ENCODE results near the gene TMEFF1. TPM values are rescaled to one million over a fixed set of nuclear protein-coding genes. Genes with fewer than 3 reads are reported as not detected.
"Not testable (repeated sequence)": the region's sequence is repeated elsewhere in the genome, so short reads cannot be mapped to it uniquely, and the experiment has no call there.

Gene TMEFF1
- total and polyA plus RNA-seq, 4 donors, result 13.1 to 18.0 (median 15.7) TPM

DNA sequence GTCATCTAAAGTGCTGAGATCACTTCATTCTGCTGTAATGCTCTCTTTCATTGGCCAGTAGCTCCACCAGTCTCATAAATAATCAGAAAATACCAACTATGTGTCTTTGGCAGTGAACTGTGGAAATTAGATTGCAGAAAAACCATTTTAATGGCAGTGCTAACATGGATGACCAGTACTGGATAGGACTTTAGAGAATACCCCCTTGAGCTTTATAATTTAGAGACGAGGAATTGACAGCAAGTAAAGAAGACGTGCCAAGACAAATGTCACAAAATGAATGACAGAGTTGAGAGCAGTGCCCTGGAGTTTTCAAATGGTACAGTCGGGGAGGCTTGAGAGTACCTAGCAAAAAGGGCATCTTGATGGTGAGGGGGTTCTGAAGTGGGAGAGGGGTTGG is 40.2 kb upstream of the TMEFF1 start:
- no peak overlapping the region for H3K27ac ChIP-seq (ENCODE audit: low read depth, low read length)
- no peak for DNase-seq (ENCODE audit: low read depth in 4 of 6, low spot score in 6 of 6)
- no peak overlapping the region for H3K4me3 ChIP-seq (ENCODE audit: low read depth, low read length)
- no peaks in the 10 kb centered on the region for H3K36me3 ChIP-seq (ENCODE audit: control insufficient read depth, insufficient read depth, low read length)
- no peaks in the 10 kb centered on the region for H3K27me3 ChIP-seq (ENCODE audit: control insufficient read depth, insufficient read depth, low read length)
- H3K4me1 ChIP-seq (ENCODE audit: control insufficient read depth, insufficient read depth, low read length), result peaks cover 6% of the 10 kb centered on the region
- no peaks in the 10 kb centered on the region for H3K9me3 ChIP-seq (ENCODE audit: control insufficient read depth, insufficient read depth, low read length)
- WGBS (ENCODE audit: insufficient coverage), result 94% methylated on average over 3 of the region's 3 CpGs

DNA sequence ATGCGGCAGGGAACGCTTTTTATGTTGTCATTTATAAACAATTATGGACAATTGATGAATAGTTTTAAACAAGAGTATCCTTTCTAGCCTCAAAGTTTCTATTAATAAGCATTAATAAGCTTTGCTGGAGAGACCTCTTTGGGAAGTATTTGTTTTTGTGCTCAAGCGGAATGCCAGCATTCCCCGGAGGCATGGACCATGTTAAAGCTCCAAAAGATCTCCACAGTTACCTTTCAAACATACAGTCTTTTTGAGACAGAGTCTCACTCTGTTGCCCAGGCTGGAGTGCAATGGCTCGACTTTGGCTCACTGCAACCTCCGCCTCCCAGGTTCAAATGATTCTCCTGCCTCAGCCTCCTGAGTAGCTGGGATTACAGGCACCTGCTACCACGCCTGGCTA is 36.4 kb upstream of the TMEFF1 start:
- H3K4me1 ChIP-seq (ENCODE audit: control insufficient read depth, insufficient read depth, low read length), result no peaks in the 10 kb centered on the region
- H3K4me3 ChIP-seq (ENCODE audit: low read depth, low read length), result no peak overlapping the region
- no peaks in the 10 kb centered on the region for H3K9me3 ChIP-seq (ENCODE audit: control insufficient read depth, insufficient read depth, low read length)
- DNase-seq (ENCODE audit: low read depth in 4 of 6, low spot score in 6 of 6), result no peak
- 100% methylated on average over 2 of the region's 7 CpGs for WGBS (ENCODE audit: insufficient coverage)
- H3K27me3 ChIP-seq (ENCODE audit: control insufficient read depth, insufficient read depth, low read length), result no peaks in the 10 kb centered on the region
- no peaks in the 10 kb centered on the region for H3K36me3 ChIP-seq (ENCODE audit: control insufficient read depth, insufficient read depth, low read length)
- no peak overlapping the region for H3K27ac ChIP-seq (ENCODE audit: low read depth, low read length)

- WGBS (ENCODE audit: insufficient coverage), result no CpG with 5 or more reads among the region's 1 CpG
- no peaks in the 10 kb centered on the region for H3K9me3 ChIP-seq (ENCODE audit: control insufficient read depth, insufficient read depth, low read length)
- no peak overlapping the region for H3K27ac ChIP-seq (ENCODE audit: low read depth, low read length)
- no peak overlapping the region for H3K4me3 ChIP-seq (ENCODE audit: low read depth, low read length)
- H3K36me3 ChIP-seq (ENCODE audit: control insufficient read depth, insufficient read depth, low read length), result peaks cover 8% of the 10 kb centered on the region
- DNase-seq (ENCODE audit: low read depth in 4 of 6, low spot score in 6 of 6), result peak in 4 of 6 donors; percentile 30 to 83 (median 54)
- no peaks in the 10 kb centered on the region for H3K4me1 ChIP-seq (ENCODE audit: control insufficient read depth, insufficient read depth, low read length)
- H3K27me3 ChIP-seq (ENCODE audit: control insufficient read depth, insufficient read depth, low read length), result no peaks in the 10 kb centered on the region
Observed at GRCh38 chr9:100437860-100438805, 34.8 kb upstream of the TMEFF1 start.

- Histone ChIP-seq H3K4me1 (ENCODE audit: control insufficient read depth, insufficient read depth, low read length) (no peaks in the 10 kb centered on the region), H3K27ac (ENCODE audit: low read depth, low read length) (no peak overlapping the region), H3K9me3 (ENCODE audit: control insufficient read depth, insufficient read depth, low read length) (no peaks in the 10 kb centered on the region), H3K27me3 (ENCODE audit: control insufficient read depth, insufficient read depth, low read length) (no peaks in the 10 kb centered on the region), H3K36me3 (ENCODE audit: control insufficient read depth, insufficient read depth, low read length) (peaks cover 8% of the 10 kb centered on the region), H3K4me3 (ENCODE audit: low read depth, low read length) (no peak overlapping the region)
- no CpG with 5 or more reads among the region's 3 CpGs for WGBS (ENCODE audit: insufficient coverage)
- DNase-seq (ENCODE audit: low read depth in 4 of 6, low spot score in 6 of 6), result no peak
Observed at GRCh38 chr9:100440071-100440470, 32.9 kb upstream of the TMEFF1 start.

- H3K36me3 ChIP-seq (ENCODE audit: control insufficient read depth, insufficient read depth, low read length); H3K4me3 ChIP-seq (ENCODE audit: low read depth, low read length); H3K9me3 ChIP-seq (ENCODE audit: control insufficient read depth, insufficient read depth, low read length); H3K27ac ChIP-seq (ENCODE audit: low read depth, low read length); DNase-seq (ENCODE audit: low read depth in 4 of 6, low spot score in 6 of 6); H3K27me3 ChIP-seq (ENCODE audit: control insufficient read depth, insufficient read depth, low read length); H3K4me1 ChIP-seq (ENCODE audit: control insufficient read depth, insufficient read depth, low read length): not testable (repeated sequence)
- 86% methylated on average over 3 of the region's 5 CpGs for WGBS (ENCODE audit: insufficient coverage)
Observed at GRCh38 chr9:100440487-100440886, 32.5 kb upstream of the TMEFF1 start.

DNA sequence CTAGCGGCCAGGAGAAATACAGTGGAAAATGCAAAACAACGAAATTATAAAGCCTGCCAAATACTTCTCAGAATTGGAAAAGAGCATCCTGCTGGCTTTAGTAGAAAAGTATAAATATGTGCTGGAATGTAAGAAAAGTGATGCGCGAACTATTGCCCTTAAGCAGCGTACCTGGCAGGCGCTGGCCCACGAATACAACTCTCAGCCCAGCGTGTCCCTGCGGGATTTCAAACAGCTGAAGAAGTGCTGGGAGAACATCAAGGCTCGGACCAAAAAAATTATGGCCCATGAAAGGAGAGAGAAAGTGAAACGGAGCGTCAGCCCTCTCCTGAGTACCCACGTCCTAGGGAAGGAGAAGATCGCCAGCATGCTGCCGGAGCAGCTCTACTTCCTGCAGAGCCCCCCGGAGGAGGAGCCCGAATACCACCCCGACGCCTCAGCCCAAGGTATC is 31.0 kb upstream of the TMEFF1 start:
- DNase-seq (ENCODE audit: low read depth in 4 of 6, low spot score in 6 of 6), result no peak
- no peaks in the 10 kb centered on the region for H3K9me3 ChIP-seq (ENCODE audit: control insufficient read depth, insufficient read depth, low read length)
- H3K4me3 ChIP-seq (ENCODE audit: low read depth, low read length), result no peak overlapping the region
- WGBS (ENCODE audit: insufficient coverage), result 87% methylated on average over 13 of the region's 19 CpGs
- H3K27me3 ChIP-seq (ENCODE audit: control insufficient read depth, insufficient read depth, low read length), result no peaks in the 10 kb centered on the region
- H3K4me1 ChIP-seq (ENCODE audit: control insufficient read depth, insufficient read depth, low read length), result peaks cover 4% of the 10 kb centered on the region
- no peak overlapping the region for H3K27ac ChIP-seq (ENCODE audit: low read depth, low read length)
- peaks cover 8% of the 10 kb centered on the region for H3K36me3 ChIP-seq (ENCODE audit: control insufficient read depth, insufficient read depth, low read length)

- Histone ChIP-seq H3K36me3 (ENCODE audit: control insufficient read depth, insufficient read depth, low read length) (peaks cover 8% of the 10 kb centered on the region), H3K9me3 (ENCODE audit: control insufficient read depth, insufficient read depth, low read length) (no peaks in the 10 kb centered on the region), H3K27me3 (ENCODE audit: control insufficient read depth, insufficient read depth, low read length) (no peaks in the 10 kb centered on the region), H3K4me1 (ENCODE audit: control insufficient read depth, insufficient read depth, low read length) (peaks cover 4% of the 10 kb centered on the region), H3K27ac (ENCODE audit: low read depth, low read length) (no peak overlapping the region), H3K4me3 (ENCODE audit: low read depth, low read length) (no peak overlapping the region)
- WGBS (ENCODE audit: insufficient coverage), result 83% methylated on average over 3 of the region's 4 CpGs
- DNase-seq (ENCODE audit: low read depth in 4 of 6, low spot score in 6 of 6), result no peak
Observed at GRCh38 chr9:100443781-100444768, 28.9 kb upstream of the TMEFF1 start.

DNA sequence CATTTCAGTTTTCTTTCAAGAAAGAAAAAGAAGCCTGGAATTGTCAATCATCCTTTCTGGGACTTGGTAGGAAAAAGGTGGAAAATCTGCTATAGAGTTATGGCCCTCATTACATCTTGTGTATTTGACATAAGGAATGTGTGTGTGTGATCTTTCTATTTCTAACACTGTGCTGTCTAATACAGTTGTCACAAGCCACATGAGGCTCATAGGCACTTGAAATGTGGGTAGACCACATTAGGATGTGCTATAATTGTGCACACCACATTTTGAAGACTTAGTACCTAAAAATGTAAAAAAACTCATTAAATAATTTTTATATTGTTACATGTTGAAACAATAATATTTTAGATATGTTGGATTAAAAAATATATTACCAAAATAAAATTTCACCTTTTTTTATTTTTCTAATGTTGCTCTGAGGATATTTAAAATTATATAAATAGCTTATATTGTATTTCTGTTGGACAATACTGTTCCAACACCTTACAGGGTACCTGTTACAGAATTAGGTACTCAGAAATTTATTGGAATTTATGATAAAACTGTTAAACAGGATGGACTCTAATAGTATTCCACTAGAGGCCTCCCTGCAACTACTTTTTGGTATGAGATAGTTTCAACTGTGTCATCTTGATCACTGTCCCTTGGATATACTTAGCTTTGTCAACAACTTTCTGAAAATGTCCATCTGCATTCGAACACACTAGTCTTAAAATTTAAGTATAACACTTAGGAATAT is 27.6 kb upstream of the TMEFF1 start:
- WGBS (ENCODE audit: insufficient coverage), result no CpG with 5 or more reads among the region's 1 CpG
- DNase-seq (ENCODE audit: low read depth in 4 of 6, low spot score in 6 of 6), result no peak
- H3K27me3 ChIP-seq (ENCODE audit: control insufficient read depth, insufficient read depth, low read length), result no peaks in the 10 kb centered on the region
- no peak overlapping the region for H3K4me3 ChIP-seq (ENCODE audit: low read depth, low read length)
- no peaks in the 10 kb centered on the region for H3K9me3 ChIP-seq (ENCODE audit: control insufficient read depth, insufficient read depth, low read length)
- peaks cover 4% of the 10 kb centered on the region for H3K4me1 ChIP-seq (ENCODE audit: control insufficient read depth, insufficient read depth, low read length)
- no peak overlapping the region for H3K27ac ChIP-seq (ENCODE audit: low read depth, low read length)
- peaks cover 8% of the 10 kb centered on the region for H3K36me3 ChIP-seq (ENCODE audit: control insufficient read depth, insufficient read depth, low read length)

Measured in spinal cord (tissue), 10 donors.